ENCODE results near the gene GPA33. TPM values are rescaled to one million over a fixed set of nuclear protein-coding genes. Genes with fewer than 3 reads are reported as not detected.
A peak's percentile ranks its signal among the peaks of the same experiment; 100 is the strongest.

Gene GPA33
- total RNA-seq, 2 experiments from 2014 or later = not detected

DNA sequence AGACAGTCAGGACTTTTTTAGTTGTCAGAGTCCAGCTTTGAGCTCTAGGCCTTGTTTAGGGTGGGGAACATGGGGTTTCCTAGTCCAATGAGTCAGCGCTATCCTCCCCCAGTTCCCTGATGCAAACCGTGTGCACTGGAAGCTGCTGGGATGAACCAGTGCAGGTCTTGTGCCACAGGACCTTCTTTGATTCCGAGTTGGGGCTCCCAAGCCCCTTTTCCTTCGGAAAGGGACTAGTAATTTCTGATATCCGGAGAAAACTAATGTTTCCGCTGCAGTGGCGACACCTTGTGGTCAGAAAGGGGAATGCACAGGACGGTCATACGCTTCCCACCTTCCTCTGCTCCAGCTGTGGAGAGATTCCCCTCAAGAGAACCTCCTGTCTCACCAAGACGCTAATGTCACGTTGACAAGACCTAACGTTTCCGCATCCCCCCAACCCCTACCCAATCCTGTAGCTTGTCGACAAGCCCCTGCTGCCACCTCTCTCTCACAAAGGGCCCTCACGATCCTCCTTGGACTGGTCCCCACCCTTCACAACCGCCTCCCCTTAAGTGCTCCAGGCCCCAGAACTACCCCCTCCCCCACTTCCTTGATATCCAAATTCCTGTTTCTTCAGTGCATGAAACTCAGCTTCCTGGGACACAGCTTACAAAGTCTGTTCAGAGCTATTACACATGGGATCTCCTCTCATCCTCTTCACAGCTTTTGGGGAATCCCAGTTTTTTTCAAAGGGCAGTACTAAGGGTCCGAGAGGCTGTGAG is 30.9 kb downstream of the GPA33 start:
- CTCF ChIA-PET (ENCODE audit: unreplicated experiment) = interaction anchor here (0.6 to 6.5 kb wide), 12 partner anchors 9 to 470 kb away, joined by 3 to 105 read pairs (median 4); no protein-coding TSS in a partner anchor
- Histone ChIP-seq H3K4me3 (ENCODE audit: low read depth, low read length, poor library complexity, severe bottlenecking) (no peak overlapping the region), H3K36me3 (ENCODE audit: insufficient read depth, low read length) (no peaks in the 10 kb centered on the region), H3K9me2 (ENCODE audit: insufficient read depth, low read length) (no peaks in the 10 kb centered on the region), H3K27ac (ENCODE audit: low read depth, low read length, poor library complexity, severe bottlenecking) (no peak overlapping the region), H3K79me2 (ENCODE audit: insufficient read depth, low read depth, low read length) (no peaks in the 10 kb centered on the region), H3K4me1 (ENCODE audit: insufficient read depth, low read length, poor library complexity, severe bottlenecking) (peaks cover 7% of the 10 kb centered on the region), H2AFZ (ENCODE audit: low read length) (peak overlapping the region; percentile 91), H4K20me1 (ENCODE audit: insufficient read depth, low read length) (no peaks in the 10 kb centered on the region), H3K9me3 (ENCODE audit: low read length) (no peaks in the 10 kb centered on the region), H3K4me2 (ENCODE audit: low read length) (peak overlapping the region; percentile 23; the same call in 1 of the 2 replicates)
- no TSS peak for BruUV-seq (replicated peaks)
- TF ChIP-seq, protein P1, sequence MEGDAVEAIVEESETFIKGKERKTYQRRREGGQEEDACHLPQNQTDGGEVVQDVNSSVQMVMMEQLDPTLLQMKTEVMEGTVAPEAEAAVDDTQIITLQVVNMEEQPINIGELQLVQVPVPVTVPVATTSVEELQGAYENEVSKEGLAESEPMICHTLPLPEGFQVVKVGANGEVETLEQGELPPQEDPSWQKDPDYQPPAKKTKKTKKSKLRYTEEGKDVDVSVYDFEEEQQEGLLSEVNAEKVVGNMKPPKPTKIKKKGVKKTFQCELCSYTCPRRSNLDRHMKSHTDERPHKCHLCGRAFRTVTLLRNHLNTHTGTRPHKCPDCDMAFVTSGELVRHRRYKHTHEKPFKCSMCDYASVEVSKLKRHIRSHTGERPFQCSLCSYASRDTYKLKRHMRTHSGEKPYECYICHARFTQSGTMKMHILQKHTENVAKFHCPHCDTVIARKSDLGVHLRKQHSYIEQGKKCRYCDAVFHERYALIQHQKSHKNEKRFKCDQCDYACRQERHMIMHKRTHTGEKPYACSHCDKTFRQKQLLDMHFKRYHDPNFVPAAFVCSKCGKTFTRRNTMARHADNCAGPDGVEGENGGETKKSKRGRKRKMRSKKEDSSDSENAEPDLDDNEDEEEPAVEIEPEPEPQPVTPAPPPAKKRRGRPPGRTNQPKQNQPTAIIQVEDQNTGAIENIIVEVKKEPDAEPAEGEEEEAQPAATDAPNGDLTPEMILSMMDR (conservative IDR thresholded peaks at IDR 0.05; ENCODE audit: low read length) = peak; percentile 99
- no peak for TF ChIP-seq EZH2phosphoT487 (IDR thresholded peaks at IDR 0.05; ENCODE audit: borderline replicate concordance, low read depth, low read length)
- intact Hi-C loops (cut with micrococcal nuclease; ENCODE audit: unreplicated experiment) = loop anchor here (5.0 kb wide), 1 partner anchor 82 kb away; the partner anchor contains the start of gene ILDR2
- peak; percentile 71 for DNase-seq (ENCODE audit: low spot score)
- POLR2A ChIA-PET = interaction anchor here (0.5 to 3.1 kb wide), 5 partner anchors 149 to 1151 kb away, joined by 3 to 18 read pairs (median 3); partner anchors contain the start of gene POU2F1

DNA sequence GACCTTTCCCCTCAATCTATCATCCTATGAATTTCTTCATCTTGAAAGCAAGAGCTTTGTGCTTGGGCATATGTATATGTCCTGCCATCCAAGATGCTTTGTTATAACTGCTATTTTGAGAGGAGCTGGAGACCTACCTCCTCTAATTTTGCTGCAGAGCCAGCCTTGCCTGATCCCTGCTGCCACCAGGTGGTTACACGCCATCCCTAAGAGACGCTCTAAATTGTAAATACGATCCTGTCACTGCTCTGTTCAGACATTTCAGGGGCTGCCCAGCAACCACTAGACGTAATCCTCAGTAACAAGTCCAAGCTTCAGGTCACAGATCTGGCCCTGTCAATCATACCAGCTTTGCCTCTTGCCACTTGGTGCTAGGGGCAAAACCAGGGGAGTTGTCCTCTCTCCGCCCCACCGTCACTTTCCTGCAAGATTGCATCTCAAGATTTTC is 32.9 kb downstream of the GPA33 start:
- no peaks in the 10 kb centered on the region for H4K20me1 ChIP-seq (ENCODE audit: insufficient read depth, low read length)
- no peaks in the 10 kb centered on the region for H3K36me3 ChIP-seq (ENCODE audit: insufficient read depth, low read length)
- no peaks in the 10 kb centered on the region for H3K9me2 ChIP-seq (ENCODE audit: insufficient read depth, low read length)
- no peaks in the 10 kb centered on the region for H3K9me3 ChIP-seq (ENCODE audit: low read length)
- peak; percentile 76 for DNase-seq (ENCODE audit: low spot score)
- TF ChIP-seq, protein P1 (conservative IDR thresholded peaks at IDR 0.05; ENCODE audit: low read length) = peak; percentile 84
- no peak for TF ChIP-seq EZH2phosphoT487 (IDR thresholded peaks at IDR 0.05; ENCODE audit: borderline replicate concordance, low read depth, low read length)
- H3K27ac ChIP-seq (ENCODE audit: low read depth, low read length, poor library complexity, severe bottlenecking) = no peak overlapping the region
- peak overlapping the region; percentile 2; the same call in 1 of the 2 replicates for H3K4me2 ChIP-seq (ENCODE audit: low read length)
- peaks cover 7% of the 10 kb centered on the region for H3K4me1 ChIP-seq (ENCODE audit: insufficient read depth, low read length, poor library complexity, severe bottlenecking)
- H3K4me3 ChIP-seq (ENCODE audit: low read depth, low read length, poor library complexity, severe bottlenecking) = no peak overlapping the region
- BruUV-seq (replicated peaks) = no TSS peak
- CTCF ChIA-PET (ENCODE audit: unreplicated experiment) = interaction anchor here (0.6 to 6.5 kb wide), 4 partner anchors 13 to 147 kb away, joined by 3 to 105 read pairs (median 3); no protein-coding TSS in a partner anchor
- POLR2A ChIA-PET = interaction anchor here (0.6 to 3.1 kb wide), 2 partner anchors 14 to 148 kb away, joined by 3 to 18 read pairs; no protein-coding TSS in a partner anchor
- no peaks in the 10 kb centered on the region for H3K79me2 ChIP-seq (ENCODE audit: insufficient read depth, low read depth, low read length)
- H2AFZ ChIP-seq (ENCODE audit: low read length) = peak overlapping the region; percentile 52; the same call in 1 of the 2 replicates
- intact Hi-C loops (cut with micrococcal nuclease; ENCODE audit: unreplicated experiment) = loop anchor here (1.0 to 5.0 kb wide), 2 partner anchors 80 to 147 kb away; partner anchors contain the start of gene ILDR2
